K562 treated with DMSO at 1 percent for 48 hours (cell line): ENCODE results near the gene USP30. TPM values are rescaled to one million over a fixed set of nuclear protein-coding genes. Genes with fewer than 3 reads are reported as not detected.

ENCODE experiments used
- total RNA-seq: library from RNA; unstranded; fragments of 300-600 nt; gene quantifications from 2 replicates; pipeline ENCODE4 v1.2.3, GENCODE V29; 2022; ENCODE audit warnings: low replicate concordance; ENCODE audit errors: extremely low read depth

USP30 gene, protein sequence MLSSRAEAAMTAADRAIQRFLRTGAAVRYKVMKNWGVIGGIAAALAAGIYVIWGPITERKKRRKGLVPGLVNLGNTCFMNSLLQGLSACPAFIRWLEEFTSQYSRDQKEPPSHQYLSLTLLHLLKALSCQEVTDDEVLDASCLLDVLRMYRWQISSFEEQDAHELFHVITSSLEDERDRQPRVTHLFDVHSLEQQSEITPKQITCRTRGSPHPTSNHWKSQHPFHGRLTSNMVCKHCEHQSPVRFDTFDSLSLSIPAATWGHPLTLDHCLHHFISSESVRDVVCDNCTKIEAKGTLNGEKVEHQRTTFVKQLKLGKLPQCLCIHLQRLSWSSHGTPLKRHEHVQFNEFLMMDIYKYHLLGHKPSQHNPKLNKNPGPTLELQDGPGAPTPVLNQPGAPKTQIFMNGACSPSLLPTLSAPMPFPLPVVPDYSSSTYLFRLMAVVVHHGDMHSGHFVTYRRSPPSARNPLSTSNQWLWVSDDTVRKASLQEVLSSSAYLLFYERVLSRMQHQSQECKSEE
- total RNA-seq, result 97.4 TPM in 1 of 2 replicates, not detected in the other

DNA sequence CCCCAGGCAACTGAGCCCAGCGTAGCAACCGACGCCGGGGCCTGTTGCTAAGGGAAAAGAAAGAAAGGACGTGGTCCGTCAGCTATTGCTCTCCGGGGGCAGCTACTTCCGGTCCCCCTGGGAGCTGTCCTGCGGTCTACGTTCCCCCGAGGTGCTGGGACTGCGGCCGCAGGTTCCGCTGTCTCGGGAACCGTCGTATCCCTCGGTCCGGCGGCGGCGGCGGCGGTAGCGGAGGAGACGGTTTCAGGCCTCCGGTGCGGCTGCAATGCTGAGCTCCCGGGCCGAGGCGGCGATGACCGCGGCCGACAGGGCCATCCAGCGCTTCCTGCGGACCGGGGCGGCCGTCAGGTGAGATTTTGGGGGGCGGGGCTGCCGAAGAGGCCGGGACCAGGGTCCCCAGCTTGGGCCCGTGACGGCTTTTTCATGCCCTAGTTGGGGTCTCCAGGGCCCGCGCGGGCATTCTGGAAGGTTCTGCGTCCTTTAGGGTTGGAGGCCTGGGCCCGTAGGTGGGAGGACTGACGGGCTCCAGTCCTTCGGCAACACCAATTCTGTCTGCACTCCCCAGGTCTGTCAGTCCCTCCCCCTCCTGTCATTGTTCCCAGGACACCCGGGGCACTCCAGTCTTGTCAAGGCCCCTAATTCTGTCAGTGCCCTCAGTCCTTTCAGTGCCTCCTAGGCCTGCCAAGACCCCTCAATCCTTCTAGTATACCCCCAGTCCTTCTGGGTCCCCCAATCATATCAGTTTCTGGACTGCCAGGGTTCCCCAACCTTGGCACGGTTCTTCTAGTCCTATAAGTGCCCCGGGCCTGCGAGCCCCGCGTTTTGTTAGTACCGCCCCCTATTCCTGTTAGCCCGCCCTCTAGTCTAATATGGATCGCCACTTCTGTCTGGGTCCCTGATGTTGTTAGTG is at the start of gene USP30:
TSS of gene USP30 (plus strand) at position 163 of the 910 bp plus-strand sequence. CDS start at position 266, 103 bp downstream.

DNA sequence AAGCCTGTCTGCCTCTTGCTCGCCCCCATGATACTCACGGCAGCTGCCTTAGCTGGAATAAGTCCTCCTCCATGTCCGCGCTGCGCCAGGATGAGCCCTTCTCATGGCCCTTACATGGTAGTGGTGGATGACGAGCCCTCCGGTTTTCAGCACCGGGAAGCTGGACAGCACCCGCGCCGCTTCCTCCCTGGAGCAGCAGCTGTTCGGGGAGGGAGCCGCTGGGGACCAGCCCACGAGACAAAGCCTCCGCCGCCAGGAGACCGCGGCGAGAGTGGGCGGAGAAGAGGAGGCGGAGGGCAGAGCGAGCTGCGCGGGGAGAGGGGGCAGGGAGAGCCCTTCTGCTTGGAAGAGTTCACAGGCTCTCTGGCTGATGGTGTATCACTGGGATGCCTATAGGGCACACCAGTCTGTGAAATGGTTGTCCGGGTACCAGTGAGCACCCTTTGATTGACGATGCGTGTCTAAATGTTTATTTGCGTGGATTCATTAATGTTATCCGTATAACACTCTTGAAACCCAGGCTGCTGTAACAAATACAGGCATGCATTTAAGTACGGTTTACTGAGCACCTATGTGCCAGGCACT is 31.5 kb upstream of the USP30 start, which contains the start of gene SVOP:
TSS of gene SVOP (minus strand) at position 273 of the 585 bp plus-strand sequence. CDS start at position 73, 200 bp downstream.

DNA sequence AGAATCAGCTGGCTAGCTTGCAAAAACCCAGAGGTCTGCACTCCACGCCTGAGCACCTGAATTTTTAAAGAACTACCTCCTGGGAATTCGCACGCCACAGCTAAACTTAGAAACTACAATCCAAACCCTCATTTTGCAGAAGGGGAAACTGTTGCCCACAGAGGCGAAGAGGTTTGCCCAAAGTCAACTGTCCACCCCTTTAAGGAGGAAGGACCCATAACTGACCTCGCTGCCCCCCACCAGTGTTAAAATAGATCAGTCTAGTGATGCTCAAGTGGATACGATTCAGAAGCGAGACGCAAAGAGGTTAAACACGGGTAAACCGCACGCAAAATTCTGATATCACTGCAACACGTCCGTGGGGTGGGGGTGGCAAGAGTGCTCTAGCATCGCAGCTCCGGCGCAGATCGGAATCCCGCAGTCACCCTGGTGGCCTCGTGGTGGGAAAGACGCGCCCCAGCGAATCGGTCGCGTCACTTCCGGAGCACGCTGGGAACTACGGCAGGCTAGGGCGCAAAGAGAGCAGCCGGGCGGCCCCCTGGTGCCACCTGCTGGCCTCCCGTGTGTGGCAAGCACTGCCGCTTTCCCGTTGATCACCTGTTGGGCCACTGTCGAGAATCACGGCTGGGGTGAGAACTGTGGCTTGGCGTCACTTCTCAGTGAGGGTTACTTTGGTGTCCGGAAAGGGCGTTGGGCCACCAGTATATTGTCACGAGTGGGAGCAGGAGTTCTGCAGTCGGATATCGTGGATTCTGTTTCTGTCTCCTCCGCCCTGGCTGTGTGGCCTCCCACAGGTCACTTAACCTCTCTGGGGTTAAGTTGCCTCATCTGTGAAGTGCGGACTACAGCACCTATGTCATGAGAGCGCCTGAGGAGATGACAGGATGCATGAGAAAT is 40.9 kb downstream of the USP30 start, which contains the start of gene ALKBH2:
TSS of gene ALKBH2 (minus strand) at position 451 of the 897 bp plus-strand sequence. CDS start 686 bp downstream, outside the sequence.

DNA sequence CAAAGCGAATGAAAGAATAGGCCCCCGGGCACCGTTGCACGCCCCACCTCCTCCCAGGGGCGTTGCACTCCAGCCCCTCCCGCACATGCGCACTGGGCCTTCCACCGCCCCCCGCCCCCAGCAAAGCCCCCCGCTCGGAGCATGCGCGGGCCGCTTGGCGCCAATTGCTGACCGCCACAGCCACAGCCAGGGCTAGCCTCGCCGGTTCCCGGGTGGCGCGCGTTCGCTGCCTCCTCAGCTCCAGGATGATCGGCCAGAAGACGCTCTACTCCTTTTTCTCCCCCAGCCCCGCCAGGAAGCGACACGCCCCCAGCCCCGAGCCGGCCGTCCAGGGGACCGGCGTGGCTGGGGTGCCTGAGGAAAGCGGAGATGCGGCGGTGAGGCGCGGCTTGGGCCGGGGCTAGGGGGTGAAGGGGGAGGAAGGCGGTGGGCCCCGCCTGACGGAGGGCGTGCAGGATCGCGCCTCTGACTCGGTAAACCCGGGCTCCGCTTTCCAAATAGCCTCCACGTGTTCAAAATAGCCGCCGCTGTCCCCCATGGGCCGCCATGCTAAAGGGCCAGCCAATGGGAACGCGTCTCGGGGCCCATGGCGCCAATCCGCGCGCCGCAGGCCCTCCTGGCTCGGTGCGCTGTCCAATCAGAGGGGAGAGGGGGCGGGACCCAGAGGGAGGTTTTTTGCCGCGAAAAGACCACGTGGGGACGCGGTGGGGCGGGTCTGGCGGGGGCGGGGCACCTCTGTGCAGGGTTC is 45.2 kb downstream of the USP30 start, which contains the start of gene UNG:
TSS of gene UNG (plus strand) at position 163 of the 748 bp plus-strand sequence. CDS start at position 246, 83 bp downstream.

DNA sequence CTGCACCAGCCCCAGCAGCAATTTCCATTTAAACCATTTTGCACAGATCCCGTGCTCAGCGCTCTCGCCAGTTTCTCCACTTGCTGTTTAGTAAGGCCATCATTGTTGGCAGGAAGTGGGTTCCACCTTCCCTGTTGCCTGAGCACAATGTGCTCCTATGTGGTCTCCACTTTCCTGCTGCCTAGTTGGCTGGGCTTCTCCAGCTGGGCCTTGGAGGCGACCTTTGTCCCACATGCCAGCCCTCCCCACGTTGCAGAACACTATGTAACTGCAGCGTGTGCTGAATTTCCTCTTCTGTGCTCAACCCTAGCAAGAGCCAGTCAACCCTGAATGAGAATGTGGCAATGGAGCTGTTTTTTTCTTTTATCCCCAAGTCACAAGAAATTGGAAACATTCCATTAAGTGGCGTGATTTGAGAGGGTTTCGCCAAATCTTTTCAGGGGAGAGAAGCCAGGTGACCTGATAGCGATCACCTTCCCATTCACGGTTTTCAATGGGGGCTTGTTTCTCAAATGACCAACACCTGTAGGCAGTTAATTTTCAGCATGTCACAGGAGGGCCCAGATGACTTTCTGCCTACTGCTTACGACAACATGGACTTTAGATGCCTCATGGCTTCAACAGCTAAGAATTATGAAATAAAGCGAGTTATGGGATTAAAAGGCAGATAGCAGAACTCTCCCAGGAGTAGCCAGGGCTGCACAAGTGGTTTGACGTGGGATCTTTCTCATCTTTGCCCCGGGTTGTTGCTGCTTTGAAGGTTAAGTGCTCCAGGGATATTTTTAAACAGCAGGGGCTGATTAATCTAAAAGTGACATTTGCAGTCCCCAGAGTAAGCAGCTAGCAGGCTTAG is 63.6 kb downstream of the USP30 start, which contains the start of gene ACACB:
TSS of gene ACACB (plus strand) at position 830 of the 853 bp plus-strand sequence. CDS start 22,819 bp downstream, outside the sequence.

Other genes starting within 250 kb of the USP30 start
- gene SSH1, start 195.0 kb upstream of the USP30 start, total RNA-seq, result not detected in 2 replicates
- gene DAO, start 172.5 kb upstream of the USP30 start, total RNA-seq, result not detected in 2 replicates
- not detected in 2 replicates for gene SVOP, start 31.5 kb upstream of the USP30 start, total RNA-seq
- not detected in 2 replicates for gene ALKBH2, start 40.9 kb downstream of the USP30 start, total RNA-seq
- not detected in 2 replicates for gene UNG, start 45.0 kb downstream of the USP30 start, total RNA-seq
- gene ACACB, start 64.0 kb downstream of the USP30 start, total RNA-seq, result not detected in 2 replicates